WTC11 (cell line): ENCODE results near the gene ATP6V1A.

Source experiments
- ATF6 ChIP-seq: sonication (generic); formaldehyde crosslinking; IDR thresholded peaks from 2 replicates; pipeline ENCODE4 v1.8.1; 2023; ENCODE audit warnings: mild to moderate bottlenecking, missing genetic modification reagents
- CTCF ChIP-seq: fragments of 200-600 bp; IDR thresholded peaks from 2 replicates; pipeline ENCODE4 v1.8.0; 2022; ENCODE audit warnings: antibody characterized with exemption
- E2F5 ChIP-seq: sonication (generic); formaldehyde crosslinking; IDR thresholded peaks from 2 replicates; pipeline ENCODE4 v1.8.1; 2022; ENCODE audit warnings: mild to moderate bottlenecking, moderate library complexity, missing genetic modification reagents
- FOXJ3 ChIP-seq: sonication (generic); formaldehyde crosslinking; IDR thresholded peaks from 2 replicates; pipeline ENCODE4 v1.9.0; 2021; ENCODE audit warnings: missing genetic modification reagents, mild to moderate bottlenecking, borderline replicate concordance
- IRF1 ChIP-seq: sonication (generic); formaldehyde crosslinking; IDR thresholded peaks from 2 replicates; pipeline ENCODE4 v1.8.0; 2023; ENCODE audit warnings: missing genetic modification reagents
- PRDM15 ChIP-seq: sonication (generic); formaldehyde crosslinking; IDR thresholded peaks from 2 replicates; pipeline ENCODE4 v1.8.0; 2022; ENCODE audit warnings: missing genetic modification reagents
- ZNF138 ChIP-seq: sonication (generic); formaldehyde crosslinking; conservative IDR thresholded peaks from 2 replicates; pipeline ENCODE4 v1.8.1; 2022; ENCODE audit warnings: mild to moderate bottlenecking, moderate library complexity, missing genetic modification reagents
- ZNF416 ChIP-seq: fragments of 250-450 bp; sonication (Bioruptor Pico); IDR thresholded peaks from 2 replicates; pipeline ENCODE4 v1.9.0; 2021; ENCODE audit warnings: mild to moderate bottlenecking, inconsistent platforms

GRCh38 chr3:113838631-113839209, 91.9 kb downstream of the ATP6V1A start, which contains the start of gene GRAMD1C:
- TF ChIP-seq E2F5 (CRISPR knock-in tag) (peak; percentile 89), ATF6 (CRISPR knock-in tag) (no peak), IRF1 (CRISPR knock-in tag) (no peak), CTCF (peak; percentile 82), ZNF416 (no peak), ZNF138 (no peak), FOXJ3 (CRISPR knock-in tag) (no peak), PRDM15 (no peak)
